ENCODE results near the gene MYO7A.

The MYO7A gene

GRCh38 chr11:77167791-77168190 is 39.7 kb downstream of the MYO7A start:
- no peak for DNase-seq

GRCh38 chr11:77170107-77170506 is 42.1 kb downstream of the MYO7A start:
- no peak for DNase-seq

GRCh38 chr11:77171254-77171653 is 43.2 kb downstream of the MYO7A start:
- no peak for DNase-seq

- DNase-seq, result no peak
These were observed 44.0 kb downstream of the MYO7A start for GRCh38 chr11:77171885-77172665.

- no peak for DNase-seq
These were observed 44.6 kb downstream of the MYO7A start for GRCh38 chr11:77172666-77172982.

GRCh38 chr11:77173494-77173893 is 45.4 kb downstream of the MYO7A start:
- DNase-seq, result no peak

GRCh38 chr11:77174559-77174958 is 46.5 kb downstream of the MYO7A start:
- DNase-seq, result no peak

- no peak for DNase-seq
These were observed 47.2 kb downstream of the MYO7A start for GRCh38 chr11:77175021-77175842.

- no peak for DNase-seq
These were observed 48.0 kb downstream of the MYO7A start for GRCh38 chr11:77175869-77176539.

GRCh38 chr11:77176996-77177395 is 49.0 kb downstream of the MYO7A start:
- no peak for DNase-seq

GRCh38 chr11:77178150-77178549 is 50.1 kb downstream of the MYO7A start:
- DNase-seq, result no peak

GRCh38 chr11:77179048-77179447 is 51.0 kb downstream of the MYO7A start:
- DNase-seq, result no peak

- no peak for DNase-seq
These were observed 51.6 kb downstream of the MYO7A start for GRCh38 chr11:77179681-77180080.

GRCh38 chr11:77180346-77180745 is 52.3 kb downstream of the MYO7A start:
- no peak for DNase-seq

- DNase-seq, result no peak
These were observed 53.2 kb downstream of the MYO7A start for GRCh38 chr11:77181226-77181625.

GRCh38 chr11:77181799-77182541 is 53.9 kb downstream of the MYO7A start:
- no peak for DNase-seq

GRCh38 chr11:77182542-77183430 is 54.7 kb downstream of the MYO7A start:
- no peak for DNase-seq

- DNase-seq, result no peak
These were observed 55.5 kb downstream of the MYO7A start for GRCh38 chr11:77183431-77183984.

- DNase-seq, result no peak
These were observed 56.3 kb downstream of the MYO7A start for GRCh38 chr11:77184136-77184860.

- DNase-seq, result no peak
These were observed 58.3 kb downstream of the MYO7A start for GRCh38 chr11:77186302-77186701.

Measured in right kidney (tissue), 1 donor.